ENCODE results near the gene PPP1CA. TPM values are rescaled to one million over a fixed set of nuclear protein-coding genes. Genes with fewer than 3 reads are reported as not detected.
"Not testable (repeated sequence)": the region's sequence is repeated elsewhere in the genome, so short reads cannot be mapped to it uniquely, and the experiment has no call there.

PPP1CA gene
- total RNA-seq, 4 donors from 2014 or later: 49.9 to 78.6 (median 63.4) TPM

DNA sequence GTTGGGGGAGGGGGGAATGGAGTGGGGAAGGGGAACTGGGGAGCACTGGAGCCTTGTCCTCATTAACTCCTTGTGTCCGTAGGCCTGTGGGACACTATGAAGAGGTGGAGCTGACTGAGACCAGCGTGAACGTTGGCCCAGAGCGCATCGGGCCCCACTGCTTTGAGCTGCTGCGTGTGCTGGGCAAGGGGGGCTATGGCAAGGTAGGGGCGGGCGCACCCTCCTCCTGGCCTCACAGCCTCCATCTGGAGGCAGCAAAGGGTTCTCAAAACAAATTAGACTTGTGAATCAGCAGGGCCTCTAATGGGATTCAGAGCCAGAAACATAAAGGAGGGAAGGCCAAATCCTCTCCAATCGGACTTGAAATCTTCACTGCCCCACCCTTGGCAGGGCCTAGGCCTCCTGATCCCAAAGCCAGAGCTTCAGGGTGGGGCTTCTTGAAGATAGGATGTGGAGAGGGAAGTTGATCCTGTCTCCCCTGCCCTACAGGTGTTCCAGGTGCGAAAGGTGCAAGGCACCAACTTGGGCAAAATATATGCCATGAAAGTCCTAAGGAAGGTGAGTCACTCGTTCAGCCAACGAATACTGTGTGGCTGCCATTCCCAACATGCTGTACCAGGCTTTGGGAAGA is 27.5 kb upstream of the PPP1CA start:
- peaks cover 0 to 50% of the 10 kb centered on the region in 2 donors for H3K36me3 ChIP-seq
- H3K4me3 ChIP-seq: peak overlapping the region; percentile 66 to 86
- TF ChIP-seq CTCF (IDR thresholded peaks at IDR 0.05) (no peak), POLR2AphosphoS5 (IDR thresholded peaks at IDR 0.05) (no peak), EP300 (IDR thresholded peaks at IDR 0.05) (no peak), POLR2A (IDR thresholded peaks at IDR 0.05) (no peak)
- ATAC-seq: no peak
- peak overlapping the region; percentile 88 to 99 (median 90) for H3K27ac ChIP-seq
- WGBS, 2 donors (ENCODE audit: low coverage in 1 of 2): 54 to 76% methylated on average over 3 to 5 of the region's 12 CpGs
- peaks cover 0 to 40% (median 13%) of the 10 kb centered on the region in 3 donors for H3K4me1 ChIP-seq
- H3K27me3 ChIP-seq: no peaks in the 10 kb centered on the region
- no peaks in the 10 kb centered on the region for H3K9me3 ChIP-seq

GRCh38 chr11:67428052-67429001 is 26.7 kb upstream of the PPP1CA start, which contains the start of gene RPS6KB2:
TSS of gene RPS6KB2 (plus strand) at chr11:67428494. CDS start at chr11:67428546, 52 bp downstream.
- H3K36me3 ChIP-seq: peaks cover 0 to 41% of the 10 kb centered on the region in 2 donors
- peak; percentile 93 for ATAC-seq
- H3K4me1 ChIP-seq: peaks cover 0 to 40% (median 13%) of the 10 kb centered on the region in 3 donors
- H3K27me3 ChIP-seq: no peaks in the 10 kb centered on the region
- peak within 1 kb of the TSS; percentile 88 to 99 (median 90) for H3K27ac ChIP-seq
- no peaks in the 10 kb centered on the region for H3K9me3 ChIP-seq
- peak; percentile 96 for TF ChIP-seq POLR2AphosphoS5 (IDR thresholded peaks at IDR 0.05)
- no peak for TF ChIP-seq EP300 (IDR thresholded peaks at IDR 0.05)
- peak; percentile 95 to 96 for TF ChIP-seq POLR2A (IDR thresholded peaks at IDR 0.05)
- H3K4me3 ChIP-seq: peak within 1 kb of the TSS; percentile 66 to 86
- 0 to 2% methylated on average over 7 to 21 of the region's 68 CpGs for WGBS, 2 donors (ENCODE audit: low coverage in 1 of 2)

DNA sequence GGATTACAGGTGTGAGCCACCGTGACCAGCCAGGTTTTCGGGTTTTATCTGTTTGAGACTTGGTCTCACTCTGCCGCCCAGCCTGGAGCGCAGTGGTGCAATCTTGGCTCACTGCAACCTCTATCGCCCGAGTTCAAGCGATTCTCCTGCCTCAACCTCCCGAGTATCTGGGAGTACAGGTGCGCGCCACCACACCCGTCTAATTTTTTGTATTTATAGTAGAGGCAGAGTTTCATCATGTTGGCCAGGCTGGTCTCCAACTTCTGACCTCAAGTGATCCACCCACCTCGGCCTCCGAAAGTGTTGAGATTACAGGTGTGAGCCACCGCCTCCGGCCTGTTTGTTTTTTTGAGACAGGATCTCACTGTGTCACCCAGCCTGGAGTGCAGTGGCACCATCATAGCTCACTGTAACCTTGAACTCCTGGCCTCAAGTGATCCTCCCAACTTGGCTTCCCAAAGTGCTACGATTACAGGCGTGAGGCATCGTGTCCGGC is 25.8 kb upstream of the PPP1CA start:
- Histone ChIP-seq H3K4me3 (peak overlapping the region; percentile 66 to 86), H3K36me3 (peaks cover 0 to 32% of the 10 kb centered on the region in 2 donors), H3K27ac (peak overlapping the region; percentile 45 to 99 (median 90)), H3K4me1 (peaks cover 0 to 40% (median 13%) of the 10 kb centered on the region in 3 donors)
- WGBS, 2 donors (ENCODE audit: low coverage in 1 of 2): 69 to 81% methylated on average over 13 to 16 of the region's 19 CpGs
- not testable (repeated sequence) for H3K27me3 ChIP-seq, ATAC-seq, H3K9me3 ChIP-seq

GRCh38 chr11:67423891-67424613 is 22.4 kb upstream of the PPP1CA start:
- 52% methylated on average over 4 of the region's 34 CpGs; no CpG with 5 or more reads in 1 of the 2 donors for WGBS, 2 donors (ENCODE audit: low coverage in 1 of 2)
- H3K27me3 ChIP-seq: no peaks in the 10 kb centered on the region
- ATAC-seq: no peak
- no peaks in the 10 kb centered on the region for H3K9me3 ChIP-seq
- no peak overlapping the region for H3K4me3 ChIP-seq
- H3K36me3 ChIP-seq: no peaks in the 10 kb centered on the region
- peaks cover 0 to 34% (median 15%) of the 10 kb centered on the region in 3 donors for H3K4me1 ChIP-seq
- no peak overlapping the region for H3K27ac ChIP-seq
- TF ChIP-seq EP300 (IDR thresholded peaks at IDR 0.05) (no peak), POLR2AphosphoS5 (IDR thresholded peaks at IDR 0.05) (no peak)

GRCh38 chr11:67423466-67423865 is 21.8 kb upstream of the PPP1CA start:
- WGBS, 2 donors (ENCODE audit: low coverage in 1 of 2): no CpG with 5 or more reads among the region's 13 CpGs
- Histone ChIP-seq H3K27me3 (no peaks in the 10 kb centered on the region), H3K36me3 (no peaks in the 10 kb centered on the region), H3K9me3 (no peaks in the 10 kb centered on the region), H3K4me3 (no peak overlapping the region), H3K4me1 (peaks cover 0 to 35% (median 11%) of the 10 kb centered on the region in 3 donors), H3K27ac (no peak overlapping the region)
- ATAC-seq: no peak
- no peak for TF ChIP-seq CTCF (IDR thresholded peaks at IDR 0.05)
- TF ChIP-seq EP300 (IDR thresholded peaks at IDR 0.05): no peak
- no peak for TF ChIP-seq POLR2AphosphoS5 (IDR thresholded peaks at IDR 0.05)
- TF ChIP-seq POLR2A (IDR thresholded peaks at IDR 0.05): no peak
